ENCODE data around the gene AOAH.
"Not testable (repeated sequence)": the region's sequence is repeated elsewhere in the genome, so short reads cannot be mapped to it uniquely, and the experiment has no call there.

The AOAH gene

GRCh38 chr7:36533717-36534116 lies 190.6 kb downstream of the AOAH start:
- DNase-seq: no peak

- DNase-seq: no peak
These were observed 191.3 kb downstream of the AOAH start for GRCh38 chr7:36532981-36533499.

GRCh38 chr7:36531951-36532350 lies 192.3 kb downstream of the AOAH start:
- no peak for DNase-seq

GRCh38 chr7:36530456-36530855 lies 193.8 kb downstream of the AOAH start:
- no peak for DNase-seq

- no peak for DNase-seq
These were observed 196.8 kb downstream of the AOAH start for GRCh38 chr7:36527549-36527913.

- DNase-seq: no peak
These were observed 197.3 kb downstream of the AOAH start for GRCh38 chr7:36526863-36527548.

GRCh38 chr7:36523371-36524101 lies 200.8 kb downstream of the AOAH start:
- DNase-seq: no peak

- no peak for DNase-seq
These were observed 201.8 kb downstream of the AOAH start for GRCh38 chr7:36522453-36523007.

GRCh38 chr7:36521911-36522310 lies 202.4 kb downstream of the AOAH start:
- no peak for DNase-seq

- no peak for DNase-seq
These were observed 203.2 kb downstream of the AOAH start for GRCh38 chr7:36521133-36521532.

- no peak for DNase-seq
These were observed 208.4 kb downstream of the AOAH start for GRCh38 chr7:36515847-36516246.

- DNase-seq: peak; percentile 9
These were observed 209.7 kb downstream of the AOAH start for GRCh38 chr7:36514289-36515243.

GRCh38 chr7:36513393-36513792 lies 210.9 kb downstream of the AOAH start:
- DNase-seq: no peak

- DNase-seq: no peak
These were observed 211.7 kb downstream of the AOAH start for GRCh38 chr7:36512616-36513015.

GRCh38 chr7:36509962-36510361 lies 214.3 kb downstream of the AOAH start:
- DNase-seq: no peak

GRCh38 chr7:36507475-36508440 lies 216.5 kb downstream of the AOAH start:
- no peak for DNase-seq

GRCh38 chr7:36506820-36507219 lies 217.5 kb downstream of the AOAH start:
- no peak for DNase-seq

GRCh38 chr7:36506130-36506798 lies 218.0 kb downstream of the AOAH start:
- no peak for DNase-seq

- not testable (repeated sequence) for DNase-seq
These were observed 219.7 kb downstream of the AOAH start for GRCh38 chr7:36504617-36505016.

- not testable (repeated sequence) for DNase-seq
These were observed 220.1 kb downstream of the AOAH start for GRCh38 chr7:36504216-36504615.

GRCh38 chr7:36497775-36498174 lies 226.5 kb downstream of the AOAH start:
- DNase-seq: no peak
